ENCODE results near the gene NBPF15. TPM values are rescaled to one million over a fixed set of nuclear protein-coding genes. Genes with fewer than 3 reads are reported as not detected.
"Not testable (repeated sequence)": the region's sequence is repeated elsewhere in the genome, so short reads cannot be mapped to it uniquely, and the experiment has no call there.

NBPF15 gene, protein sequence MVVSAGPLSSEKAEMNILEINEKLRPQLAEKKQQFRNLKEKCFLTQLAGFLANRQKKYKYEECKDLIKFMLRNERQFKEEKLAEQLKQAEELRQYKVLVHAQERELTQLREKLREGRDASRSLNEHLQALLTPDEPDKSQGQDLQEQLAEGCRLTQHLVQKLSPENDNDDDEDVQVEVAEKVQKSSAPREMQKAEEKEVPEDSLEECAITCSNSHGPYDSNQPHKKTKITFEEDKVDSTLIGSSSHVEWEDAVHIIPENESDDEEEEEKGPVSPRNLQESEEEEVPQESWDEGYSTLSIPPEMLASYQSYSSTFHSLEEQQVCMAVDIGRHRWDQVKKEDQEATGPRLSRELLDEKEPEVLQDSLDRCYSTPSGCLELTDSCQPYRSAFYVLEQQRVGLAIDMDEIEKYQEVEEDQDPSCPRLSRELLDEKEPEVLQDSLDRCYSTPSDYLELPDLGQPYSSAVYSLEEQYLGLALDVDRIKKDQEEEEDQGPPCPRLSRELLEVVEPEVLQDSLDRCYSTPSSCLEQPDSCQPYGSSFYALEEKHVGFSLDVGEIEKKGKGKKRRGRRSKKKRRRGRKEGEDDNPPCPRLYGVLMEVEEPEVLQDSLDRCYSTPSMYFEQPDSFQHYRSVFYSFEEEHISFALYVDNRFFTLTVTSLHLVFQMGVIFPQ
- 33.2 and 45.3 TPM in 2 replicates for total RNA-seq

DNA sequence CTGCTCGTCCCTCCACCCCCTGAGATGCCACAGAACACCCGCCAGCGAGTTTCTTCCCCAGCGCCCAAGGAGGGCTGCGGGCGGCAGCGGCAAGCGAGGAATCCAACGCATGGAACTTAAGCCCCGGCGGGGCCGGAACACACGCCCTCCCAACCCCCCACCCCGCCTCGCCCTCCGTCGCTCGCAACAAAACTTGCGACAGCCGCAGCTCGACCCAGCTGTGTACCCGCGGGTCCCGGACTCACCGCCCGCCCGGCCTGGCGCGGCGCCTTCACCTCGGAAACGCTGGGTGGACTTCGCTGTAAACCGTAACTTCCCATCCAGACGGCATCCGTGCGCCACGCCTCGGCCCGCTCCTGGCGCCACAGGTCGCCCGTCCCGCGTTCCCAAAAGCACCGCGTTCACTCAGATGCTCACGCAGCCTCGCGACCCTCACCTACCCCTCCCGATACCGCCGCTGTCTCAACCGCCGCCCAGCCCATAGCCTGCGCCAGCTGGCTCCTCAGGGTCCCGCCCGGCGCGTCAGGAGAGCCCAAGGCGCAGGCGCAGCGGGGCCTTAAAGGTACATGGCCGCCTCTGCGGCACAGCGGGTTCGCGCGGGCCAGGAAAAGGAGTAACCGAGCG, at the start of gene NBPF15:
Gene NBPF15 (minus strand): TSS at position 534 of the 624 bp plus-strand sequence. CDS start 21,666 bp downstream, outside the sequence.
- DNase-seq, result peak; percentile 62

DNA sequence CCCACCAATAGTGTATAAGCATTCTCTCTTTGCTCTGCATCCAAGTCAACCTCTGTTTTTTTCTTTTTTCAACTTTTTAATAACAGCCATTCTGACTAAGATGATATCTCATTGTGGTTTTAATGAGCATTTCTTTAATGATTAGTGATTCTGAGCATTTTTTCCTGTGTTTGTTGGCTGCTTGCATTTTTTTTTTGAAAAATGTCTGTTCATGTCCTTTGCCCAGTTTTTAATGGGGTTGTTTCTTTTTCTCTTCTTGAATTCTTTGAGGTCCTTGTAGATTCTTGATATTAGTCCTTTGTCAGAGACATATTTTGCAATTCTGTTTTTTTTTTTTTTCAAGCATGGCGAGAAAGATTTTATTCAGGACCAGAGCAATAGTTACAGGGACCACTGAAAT, 35.0 kb upstream of the NBPF15 start:
- DNase-seq, result not testable (repeated sequence)

DNA sequence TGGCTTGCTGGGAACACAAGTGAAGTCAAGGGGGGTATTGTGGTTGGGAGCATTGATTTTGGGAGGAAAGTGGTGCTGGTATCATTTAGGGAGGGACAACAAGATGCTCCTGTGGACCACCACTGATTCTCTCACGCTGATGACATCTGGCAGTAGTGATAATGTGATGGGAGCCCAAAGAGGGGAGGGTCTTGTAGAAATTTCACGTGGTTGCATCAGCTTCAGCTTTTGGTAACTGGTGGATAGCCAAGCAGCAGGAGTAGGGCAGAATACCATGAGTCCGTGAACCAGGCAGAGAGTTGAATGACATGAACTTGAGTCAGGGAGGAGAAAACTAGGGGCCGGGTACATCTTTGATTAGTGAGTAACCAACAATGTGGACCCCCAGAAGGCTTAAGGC, 32.7 kb upstream of the NBPF15 start:
- DNase-seq, result not testable (repeated sequence)

DNA sequence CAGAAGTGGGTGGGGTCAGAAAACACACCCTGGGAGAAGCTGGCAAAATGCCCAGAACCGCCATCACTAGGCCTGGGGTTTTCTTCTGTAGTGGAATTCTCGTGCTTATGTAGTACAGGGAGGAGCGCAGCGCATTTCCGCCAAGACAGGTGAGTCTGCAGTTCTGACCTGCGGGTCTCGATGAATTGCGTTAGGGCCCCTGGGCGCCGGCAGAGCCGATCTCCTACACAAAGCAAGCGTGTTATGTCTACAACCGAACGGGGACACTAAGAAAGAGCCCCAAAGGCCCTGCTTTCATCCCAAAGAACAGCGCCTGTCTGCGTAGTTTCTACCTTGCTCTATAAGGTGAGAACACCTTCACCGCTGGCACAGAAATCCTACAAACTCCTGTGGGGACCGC, 28.9 kb upstream of the NBPF15 start:
- not testable (repeated sequence) for DNase-seq

DNA sequence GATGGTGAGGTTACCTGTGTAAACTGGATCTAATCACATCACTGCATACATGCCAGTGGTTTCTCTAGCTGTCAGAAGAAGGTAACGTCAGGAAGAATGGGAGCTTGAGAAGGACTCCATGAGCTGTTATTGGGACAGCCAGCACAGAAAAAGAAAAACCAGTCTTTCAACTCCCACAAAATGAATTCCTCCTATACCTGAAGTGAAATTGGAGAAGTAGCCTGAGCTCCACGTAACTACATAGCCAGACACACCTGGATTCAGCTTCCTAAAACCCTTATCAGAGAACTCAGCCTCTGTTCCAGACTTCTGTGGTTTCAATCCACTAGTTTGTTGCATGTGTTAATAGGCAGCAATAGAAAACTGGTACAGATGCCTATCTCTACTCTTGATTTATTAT, 25.5 kb upstream of the NBPF15 start:
- not testable (repeated sequence) for DNase-seq

DNA sequence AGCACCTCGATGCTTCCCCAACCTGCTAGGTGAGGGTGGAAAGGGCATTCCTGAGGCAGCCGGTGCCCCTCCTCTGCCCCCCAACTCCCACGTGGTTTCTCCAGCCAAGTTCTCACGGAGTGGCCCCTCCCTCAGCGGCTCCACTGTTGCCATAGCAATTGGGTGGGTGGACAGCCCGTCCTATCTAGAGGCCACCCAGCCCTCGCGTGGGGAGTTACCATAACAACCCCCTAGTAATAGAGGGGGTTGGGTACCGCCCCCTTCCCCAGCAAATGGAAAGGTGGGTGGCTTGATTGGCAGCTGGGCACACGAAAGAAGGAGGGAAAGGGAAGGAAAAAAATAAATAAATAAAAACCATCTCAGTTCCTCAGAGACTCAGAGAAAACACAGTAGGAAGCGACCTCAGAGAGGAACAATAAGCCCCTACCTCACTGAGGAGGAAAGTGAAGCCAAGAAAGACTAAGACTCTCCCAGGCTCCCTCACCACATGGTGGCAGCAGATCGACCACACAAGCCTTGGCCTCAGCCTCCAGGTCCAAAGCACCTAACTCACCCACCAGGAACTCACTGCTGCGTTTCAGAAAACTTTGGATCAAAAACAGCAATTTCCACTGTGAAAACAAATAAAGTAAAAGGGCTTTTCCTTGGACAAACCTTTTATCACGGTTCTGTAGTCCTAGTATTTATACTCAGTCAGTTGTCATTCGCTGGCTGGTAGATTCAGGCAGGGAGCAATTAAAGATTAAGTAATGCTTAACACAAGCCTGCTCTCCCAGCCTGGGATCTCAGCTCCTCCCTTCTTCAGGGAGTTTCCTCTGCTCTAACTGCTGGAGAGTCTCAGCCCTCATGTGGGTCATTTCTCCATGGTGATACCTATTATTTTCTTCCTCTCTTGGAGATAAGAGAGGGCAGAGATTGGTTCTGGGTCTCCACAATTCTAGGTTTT, 23.9 kb upstream of the NBPF15 start:
- not testable (repeated sequence) for DNase-seq

DNA sequence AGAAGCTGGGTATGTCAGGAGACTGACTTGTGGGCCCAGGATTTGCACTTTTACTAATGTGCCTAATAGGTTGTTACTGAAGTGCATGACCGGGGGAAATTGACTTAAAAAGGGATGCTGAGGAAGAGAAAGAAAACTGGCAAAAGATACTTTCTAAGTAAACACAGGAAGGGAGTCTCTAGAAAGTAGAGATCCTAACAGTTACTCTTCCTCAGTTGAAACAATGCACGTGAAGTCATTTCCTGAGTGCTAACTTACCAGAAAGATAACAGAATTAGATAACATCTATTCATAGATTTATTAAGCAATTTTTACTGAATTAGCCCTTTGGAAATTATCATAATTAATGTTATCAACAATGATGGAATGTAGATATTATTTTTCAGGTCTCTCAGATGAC, 12.4 kb upstream of the NBPF15 start:
- DNase-seq, result not testable (repeated sequence)

DNA sequence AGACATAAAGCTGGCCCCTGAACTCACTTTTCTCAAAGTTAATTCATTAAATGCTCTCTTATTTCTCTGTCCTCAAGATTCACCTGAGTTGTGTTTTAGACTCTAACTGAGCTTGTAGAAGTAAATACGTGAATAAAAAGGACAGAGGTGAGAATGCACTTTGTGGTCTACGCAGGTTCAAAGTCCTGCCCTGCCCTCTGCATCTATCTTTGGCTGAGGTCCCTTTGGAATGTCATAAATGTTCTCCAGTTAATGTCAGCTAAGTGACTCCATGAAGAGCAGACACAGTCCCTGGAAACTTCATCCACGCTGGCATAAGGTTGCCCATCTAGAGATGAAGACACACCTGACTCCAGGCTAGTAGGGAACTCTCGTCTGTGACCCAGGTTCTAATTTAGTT, 10.0 kb upstream of the NBPF15 start:
- DNase-seq, result not testable (repeated sequence)

DNA sequence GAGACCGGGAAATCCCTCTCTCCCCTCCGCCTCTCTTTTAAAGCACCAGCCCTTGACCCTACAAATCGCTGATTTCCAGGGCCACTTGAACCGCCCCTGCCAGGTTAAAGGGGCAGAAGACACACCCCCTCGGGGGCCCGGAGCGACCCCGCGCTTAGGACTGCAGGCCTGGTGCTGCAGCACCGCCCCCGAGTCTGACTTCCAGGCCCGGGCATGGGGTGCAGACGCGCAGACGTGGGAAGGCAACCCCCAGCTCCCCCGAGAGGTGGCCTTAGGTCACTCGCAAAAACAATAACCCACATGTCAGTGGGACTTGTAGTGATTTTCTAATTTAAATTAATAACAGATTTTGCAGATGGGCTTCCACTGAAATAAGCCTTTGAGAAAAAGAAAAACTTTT, 309 bp upstream of the NBPF15 start:
- DNase-seq, result not testable (repeated sequence)

DNA sequence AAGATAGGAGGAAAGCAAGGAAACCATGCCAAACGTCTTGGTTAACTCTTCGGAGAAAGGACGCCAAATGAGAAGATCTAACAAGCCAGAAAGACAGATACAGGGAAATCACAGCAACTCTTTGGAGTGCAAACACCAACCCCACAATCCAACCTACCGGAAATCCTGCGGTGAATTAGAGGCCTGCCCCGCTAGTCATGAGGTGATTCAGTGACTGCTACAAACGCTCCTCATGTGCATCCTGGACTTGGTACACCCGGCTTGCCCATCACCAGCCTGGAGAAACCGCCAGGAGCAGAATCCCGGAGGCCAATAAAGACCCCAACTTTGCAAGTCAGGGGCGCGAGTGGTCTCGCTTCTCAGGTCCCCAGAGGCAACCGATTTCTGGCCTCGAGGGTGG, 783 bp downstream of the NBPF15 start:
- DNase-seq, result not testable (repeated sequence)

DNA sequence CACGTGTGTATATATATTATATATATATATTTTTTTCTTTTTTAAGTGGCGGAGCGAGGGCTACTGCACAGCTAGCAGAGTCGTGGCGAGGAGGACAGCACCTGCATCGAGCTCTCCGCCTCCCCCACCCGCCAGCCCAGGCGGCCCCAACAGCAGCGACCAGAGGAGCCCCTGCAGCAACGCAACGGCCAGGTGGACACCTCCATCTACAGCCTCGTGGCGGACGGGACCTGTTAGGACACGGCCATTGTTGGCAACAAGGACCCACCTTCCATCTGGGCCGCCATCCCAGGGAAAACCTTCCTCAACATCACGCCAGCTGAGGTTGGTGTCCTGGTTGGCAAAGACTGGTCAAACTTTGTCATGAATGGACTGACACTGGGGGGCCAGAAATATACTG, 19.1 kb downstream of the NBPF15 start:
- DNase-seq, result not testable (repeated sequence)

DNA sequence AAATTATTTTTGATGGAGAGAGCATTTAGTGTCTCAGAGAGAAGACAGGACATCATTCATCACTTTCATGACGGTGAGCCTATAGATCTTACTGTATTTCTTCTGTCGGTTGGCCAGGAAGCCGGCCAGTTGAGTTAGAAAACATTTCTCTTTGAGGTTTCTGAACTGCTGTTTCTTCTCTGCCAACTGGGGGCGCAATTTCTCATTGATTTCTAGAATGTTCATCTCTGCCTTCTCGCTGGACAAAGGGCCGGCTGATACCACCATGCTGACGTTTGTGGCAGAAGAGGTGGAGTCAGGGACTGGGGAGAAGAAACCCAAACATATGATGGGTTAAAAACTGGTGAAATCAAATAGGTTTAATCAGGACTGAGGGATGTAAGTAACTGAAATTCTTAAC, 21.7 kb downstream of the NBPF15 start:
- DNase-seq, result not testable (repeated sequence)

DNA sequence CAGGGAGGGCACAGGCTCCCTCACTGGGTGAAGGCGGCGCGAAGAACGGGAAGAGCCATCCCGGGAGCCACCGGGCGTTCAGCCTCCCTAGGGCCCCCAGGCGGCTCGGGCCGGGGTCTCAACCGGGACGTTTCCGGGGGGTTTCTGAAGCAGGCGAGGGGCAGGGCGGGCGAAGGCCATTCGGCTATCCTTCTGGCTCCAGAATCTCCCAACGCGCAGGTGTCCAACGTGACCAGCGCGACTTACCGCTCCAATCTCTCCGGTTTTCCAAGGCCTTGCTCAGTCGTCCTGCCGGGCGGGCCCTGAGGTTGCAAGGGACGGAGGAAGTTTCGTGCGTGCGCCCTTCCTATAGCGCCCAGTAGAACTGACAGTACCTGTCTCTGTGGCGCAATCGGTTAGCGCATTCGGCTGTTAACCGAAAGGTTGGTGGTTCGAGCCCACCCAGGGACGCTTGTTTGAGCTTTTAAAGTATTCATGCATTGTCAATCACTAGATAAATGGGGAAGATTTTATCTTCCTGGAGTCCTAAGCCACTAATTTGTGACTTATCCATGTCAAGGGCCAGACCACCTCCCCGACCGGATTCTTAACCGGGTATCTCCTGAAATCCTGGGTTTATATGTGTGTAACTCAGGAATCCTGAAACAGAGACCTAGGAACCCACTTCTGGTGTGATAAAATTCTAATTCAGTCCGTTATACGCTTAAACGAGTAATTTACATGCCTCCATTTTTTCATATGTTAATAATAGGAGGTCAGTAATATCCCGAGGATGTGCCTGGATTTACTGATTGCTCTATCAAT, 42.4 kb downstream of the NBPF15 start:
- peak; percentile 70 for DNase-seq

DNA sequence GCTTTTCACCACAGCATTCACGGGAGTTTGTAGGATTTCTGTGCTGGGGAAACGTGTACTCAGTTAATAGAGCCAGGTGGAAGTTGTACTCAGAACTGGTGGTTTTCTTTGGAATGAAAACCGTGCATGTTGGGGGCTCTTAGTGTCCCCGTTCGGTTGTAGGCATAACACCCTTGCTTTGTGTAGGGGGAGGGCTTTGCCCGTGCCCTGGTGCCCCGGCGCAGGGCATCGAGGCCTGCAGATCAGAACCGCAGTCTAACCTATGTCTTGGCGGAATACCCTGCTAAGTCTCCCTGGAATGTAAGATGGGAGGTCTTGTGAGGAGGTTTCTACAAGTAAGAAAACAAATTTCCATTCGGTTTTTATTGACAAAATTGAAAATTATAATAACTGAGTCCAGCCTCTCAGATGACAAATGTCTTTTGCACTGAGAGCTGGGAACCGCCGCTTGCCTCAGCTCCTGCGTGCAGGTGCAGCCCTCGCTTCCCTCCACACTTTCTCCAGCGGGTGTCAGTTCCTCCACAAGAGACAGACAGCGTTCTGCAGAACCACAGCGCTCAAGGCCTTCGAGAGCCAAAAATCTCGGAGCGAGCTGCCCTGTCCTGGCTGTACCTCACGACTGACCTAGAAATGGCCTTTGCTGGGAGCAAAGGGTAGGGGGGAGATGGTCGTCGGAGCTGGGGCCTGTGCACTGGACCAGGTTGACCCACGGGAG, 47.9 kb downstream of the NBPF15 start:
- DNase-seq, result not testable (repeated sequence)

DNA sequence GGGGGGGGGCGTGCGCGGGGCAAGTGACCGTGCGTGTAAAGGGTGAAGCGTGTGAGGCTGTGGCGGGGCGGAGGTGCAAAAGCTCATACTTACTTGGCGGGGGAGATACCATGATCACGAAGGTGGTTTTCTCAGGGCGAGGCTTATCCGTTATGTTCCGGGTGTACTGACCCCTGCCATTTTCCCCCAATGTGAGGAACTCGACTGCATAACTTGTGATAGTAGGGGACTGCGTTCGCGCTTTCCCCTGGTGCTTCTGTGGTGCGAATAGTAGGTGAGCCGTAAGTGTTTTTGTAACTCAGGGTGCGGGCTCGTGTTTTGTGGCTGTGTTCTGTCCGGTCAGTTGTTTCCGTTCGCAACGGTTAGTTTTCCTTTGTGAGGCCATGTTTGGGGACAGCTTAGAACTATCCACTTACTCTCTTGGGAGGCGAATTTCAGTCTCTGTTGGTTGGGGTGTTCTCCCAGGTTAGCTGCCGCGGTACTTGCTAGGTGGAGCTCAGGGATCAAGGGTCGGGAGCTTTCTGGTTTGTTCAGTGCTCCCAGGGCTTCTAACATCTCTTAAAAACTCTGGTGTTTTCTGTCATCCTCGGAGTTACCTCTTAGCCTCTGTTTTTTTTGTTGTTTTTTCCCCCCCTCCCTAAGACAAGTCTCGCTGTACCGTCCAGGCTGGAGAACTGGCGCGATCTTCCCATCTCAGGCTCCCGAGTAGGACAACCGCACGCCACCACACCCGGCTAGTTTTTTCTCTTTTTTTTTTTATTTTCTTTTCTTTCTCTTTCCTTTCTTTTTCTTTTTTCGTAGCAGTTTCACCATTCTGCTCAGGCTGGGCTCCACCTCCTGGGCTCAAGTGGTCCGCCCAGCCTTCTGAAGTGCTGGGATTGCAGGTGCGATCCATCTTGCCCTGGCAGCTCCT, 48.7 kb downstream of the NBPF15 start:
- DNase-seq, result peak; percentile 97

DNA sequence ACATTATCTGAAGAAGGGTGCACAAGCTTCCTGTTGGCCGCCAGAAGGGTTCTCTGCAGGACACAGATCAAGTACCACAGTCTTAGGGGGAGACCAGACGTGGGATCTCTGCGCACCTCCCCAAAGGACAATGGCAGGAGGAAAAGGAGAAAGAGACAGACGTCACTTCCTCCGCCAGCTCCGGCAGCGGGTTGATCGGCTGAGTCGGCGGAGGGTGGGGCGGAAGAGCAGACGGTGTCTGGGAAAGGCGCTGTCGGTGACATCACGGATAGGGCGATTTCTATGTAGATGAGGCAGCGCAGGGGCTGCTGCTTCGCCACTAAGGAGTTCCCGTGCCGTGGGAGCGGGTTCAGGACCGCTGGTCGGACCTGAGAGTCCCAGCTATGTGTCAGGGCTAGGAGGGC, 49.4 kb downstream of the NBPF15 start:
- DNase-seq, result peak; percentile 85

DNA sequence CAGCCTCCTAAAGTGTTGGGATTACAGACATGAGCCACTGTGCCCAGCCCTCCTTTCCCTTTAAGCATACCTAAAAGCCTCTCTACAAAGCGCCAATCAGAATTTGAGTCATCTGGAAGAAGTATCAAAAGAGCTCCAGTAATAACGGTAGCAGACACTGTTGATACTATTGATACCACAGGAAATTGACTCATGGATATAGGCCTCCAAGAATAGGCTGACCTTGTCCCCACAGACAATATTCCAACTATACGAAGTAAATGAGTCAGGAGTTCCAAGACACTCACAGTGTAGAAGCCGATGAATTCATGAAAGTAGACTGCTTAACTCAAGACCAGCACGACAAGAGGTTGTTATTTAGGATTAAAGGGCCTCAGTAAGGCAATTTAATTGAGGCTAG, 58.7 kb downstream of the NBPF15 start:
- DNase-seq, result not testable (repeated sequence)

DNA sequence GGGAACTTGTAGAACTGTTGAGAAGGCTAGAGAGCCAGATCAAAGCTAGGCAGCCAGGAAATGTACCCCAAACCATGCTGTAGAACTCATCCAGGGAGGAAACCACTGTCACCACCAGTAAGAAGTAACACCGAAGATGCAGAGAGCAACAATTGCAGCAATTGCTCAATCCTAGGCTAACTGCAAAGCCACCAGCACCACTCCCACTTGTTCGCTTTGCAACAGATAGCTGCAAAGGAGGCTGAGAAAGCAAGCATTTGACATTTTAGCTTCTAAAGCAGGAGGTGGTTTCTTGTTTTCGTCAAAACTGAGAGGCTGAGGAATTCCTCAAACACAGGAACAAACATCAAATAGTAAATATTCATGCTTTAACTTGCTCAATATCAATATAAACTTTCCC, 89.8 kb downstream of the NBPF15 start:
- DNase-seq, result not testable (repeated sequence)
